BLaER1 (cell line): Measurements from ENCODE around the gene TBC1D21.

Source experiments
- H3K27ac ChIP-seq: shearing (Covaris generic); formaldehyde crosslinking; 2 replicates; pipeline ENCODE4 v1.8.1; 2022
- H3K27me3 ChIP-seq: shearing (Covaris generic); formaldehyde crosslinking; 2 replicates; pipeline ENCODE4 v1.8.1; 2022
- H3K36me3 ChIP-seq: shearing (Covaris generic); formaldehyde crosslinking; 2 replicates; pipeline ENCODE4 v1.8.1; 2022
- H3K4me1 ChIP-seq: shearing (Covaris generic); formaldehyde crosslinking; 2 replicates; pipeline ENCODE4 v1.8.1; 2022
- H3K4me2 ChIP-seq: shearing (Covaris generic); formaldehyde crosslinking; 2 replicates; pipeline ENCODE4 v1.8.1; 2022
- H3K4me3 ChIP-seq: shearing (Covaris generic); formaldehyde crosslinking; 2 replicates; pipeline ENCODE4 v1.8.1; 2022
- H3K9ac ChIP-seq: shearing (Covaris generic); formaldehyde crosslinking; 2 replicates; pipeline ENCODE4 v1.8.1; 2022
- H3K9me3 ChIP-seq: shearing (Covaris generic); formaldehyde crosslinking; 2 replicates; pipeline ENCODE4 v1.8.1; 2022
- H4K20me1 ChIP-seq: shearing (Covaris generic); formaldehyde crosslinking; 2 replicates; pipeline ENCODE4 v1.8.1; 2022
- Cebpa-rat ChIP-seq: shearing (Covaris generic); IDR thresholded peaks from 2 replicates; pipeline ENCODE4 v1.8.1; 2022

TBC1D21 gene

DNA sequence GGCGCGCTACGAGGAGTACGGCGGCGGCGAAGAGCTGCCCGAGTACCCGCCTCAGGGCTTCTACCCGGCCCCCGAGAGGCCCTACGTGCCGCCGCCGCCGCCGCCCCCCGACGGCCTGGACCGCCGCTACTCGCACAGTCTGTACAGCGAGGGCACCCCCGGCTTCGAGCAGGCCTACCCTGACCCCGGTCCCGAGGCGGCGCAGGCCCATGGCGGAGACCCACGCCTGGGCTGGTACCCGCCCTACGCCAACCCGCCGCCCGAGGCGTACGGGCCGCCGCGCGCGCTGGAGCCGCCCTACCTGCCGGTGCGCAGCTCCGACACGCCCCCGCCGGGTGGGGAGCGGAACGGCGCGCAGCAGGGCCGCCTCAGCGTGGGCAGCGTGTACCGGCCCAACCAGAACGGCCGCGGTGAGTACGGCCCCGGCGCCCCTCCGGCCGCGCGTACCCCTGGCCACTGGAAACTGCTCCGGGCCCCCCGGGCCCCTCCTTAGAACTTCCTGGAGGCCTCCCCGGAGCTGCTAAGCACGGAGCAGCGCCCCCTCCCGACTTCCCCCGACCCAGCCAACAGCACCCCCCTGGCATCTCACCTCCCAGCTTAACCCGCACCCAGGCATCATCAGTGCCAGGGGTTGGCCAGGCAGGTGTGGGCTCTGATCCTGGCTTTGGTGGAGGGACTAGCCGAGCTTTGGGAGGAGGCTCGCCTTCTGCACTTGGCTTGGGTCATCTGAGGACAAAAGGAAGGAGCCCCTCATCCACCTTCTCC, 54.3 kb downstream of the TBC1D21 start:
- H4K20me1 ChIP-seq, result peaks cover 19% of the 10 kb centered on the region; the same call in 1 of the 2 replicates
- H3K27ac ChIP-seq, result peak overlapping the region; percentile 49; the same call in 1 of the 2 replicates
- no peak for TF ChIP-seq Cebpa-rat
- no peaks in the 10 kb centered on the region for H3K36me3 ChIP-seq
- H3K4me1 ChIP-seq, result peaks cover 75% of the 10 kb centered on the region
- H3K4me3 ChIP-seq, result peak overlapping the region; percentile 70
- peak overlapping the region; percentile 59 for H3K9ac ChIP-seq
- H3K4me2 ChIP-seq, result peak overlapping the region; percentile 92
- peaks cover 48% of the 10 kb centered on the region for H3K27me3 ChIP-seq
- no peaks in the 10 kb centered on the region for H3K9me3 ChIP-seq

DNA sequence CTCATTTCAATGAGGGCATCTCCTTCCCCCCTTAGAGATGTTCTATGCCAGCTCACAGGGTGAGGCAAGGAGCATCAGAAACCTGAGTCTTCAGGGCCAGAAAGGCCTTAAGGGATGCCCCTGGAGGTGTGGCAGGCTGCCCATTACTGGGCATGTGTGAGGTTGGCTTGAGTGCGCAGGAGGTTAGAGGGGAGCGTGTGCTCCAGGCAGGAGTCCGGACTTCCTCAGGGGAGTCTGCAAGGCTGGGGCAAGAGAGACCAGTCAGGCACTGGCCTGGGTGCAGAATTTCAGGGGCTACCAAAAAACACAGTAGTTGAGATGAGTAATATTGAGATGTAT, 54.8 kb downstream of the TBC1D21 start:
- Histone ChIP-seq H4K20me1 (peaks cover 19% of the 10 kb centered on the region; the same call in 1 of the 2 replicates), H3K4me3 (peak overlapping the region; percentile 70), H3K4me1 (peaks cover 69% of the 10 kb centered on the region), H3K36me3 (no peaks in the 10 kb centered on the region), H3K27ac (no peak overlapping the region), H3K9me3 (no peaks in the 10 kb centered on the region), H3K9ac (no peak overlapping the region; the same call in 1 of the 2 replicates), H3K27me3 (peaks cover 48% of the 10 kb centered on the region), H3K4me2 (peak overlapping the region; percentile 92)
- no peak for TF ChIP-seq Cebpa-rat

DNA sequence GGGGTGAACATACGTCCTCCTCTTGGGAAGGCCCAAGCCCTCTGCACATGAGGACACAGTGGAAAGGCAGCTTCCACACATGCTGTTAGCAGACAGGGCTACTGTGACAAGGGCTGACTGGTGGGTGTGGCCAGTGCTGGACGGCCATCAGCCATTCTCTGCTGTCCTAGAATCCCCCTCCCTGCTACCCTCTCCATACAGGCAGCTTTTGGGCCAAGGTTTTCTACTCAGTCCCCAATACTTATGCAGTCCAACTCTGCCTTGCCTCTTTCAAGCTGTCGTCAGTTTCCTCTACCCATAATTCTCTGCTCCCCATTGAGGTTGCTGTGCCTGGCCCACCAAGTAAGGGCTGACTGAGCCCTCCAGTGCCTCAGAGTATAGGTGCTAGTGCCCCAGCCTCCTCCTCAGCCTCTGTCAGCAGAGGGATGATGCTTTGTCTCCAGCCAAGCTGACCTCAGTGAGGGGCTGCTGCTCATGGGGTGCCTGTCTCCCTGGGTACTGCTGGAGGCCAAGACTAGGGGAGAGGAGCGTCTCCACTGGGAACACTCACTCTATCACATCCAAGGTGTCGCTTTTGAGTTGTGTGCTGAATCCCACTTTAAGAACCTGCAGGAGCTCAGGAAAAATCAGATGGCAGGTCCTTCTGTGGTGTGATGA, 55.7 kb downstream of the TBC1D21 start:
- no peak overlapping the region for H3K9ac ChIP-seq
- no peak overlapping the region for H3K27ac ChIP-seq
- peaks cover 48% of the 10 kb centered on the region for H3K27me3 ChIP-seq
- H3K9me3 ChIP-seq, result no peaks in the 10 kb centered on the region
- TF ChIP-seq Cebpa-rat, result no peak
- H3K36me3 ChIP-seq, result no peaks in the 10 kb centered on the region
- H3K4me3 ChIP-seq, result no peak overlapping the region
- H3K4me1 ChIP-seq, result peaks cover 60% of the 10 kb centered on the region
- H4K20me1 ChIP-seq, result peaks cover 19% of the 10 kb centered on the region; the same call in 1 of the 2 replicates
- peak overlapping the region; percentile 6; the same call in 1 of the 2 replicates for H3K4me2 ChIP-seq

DNA sequence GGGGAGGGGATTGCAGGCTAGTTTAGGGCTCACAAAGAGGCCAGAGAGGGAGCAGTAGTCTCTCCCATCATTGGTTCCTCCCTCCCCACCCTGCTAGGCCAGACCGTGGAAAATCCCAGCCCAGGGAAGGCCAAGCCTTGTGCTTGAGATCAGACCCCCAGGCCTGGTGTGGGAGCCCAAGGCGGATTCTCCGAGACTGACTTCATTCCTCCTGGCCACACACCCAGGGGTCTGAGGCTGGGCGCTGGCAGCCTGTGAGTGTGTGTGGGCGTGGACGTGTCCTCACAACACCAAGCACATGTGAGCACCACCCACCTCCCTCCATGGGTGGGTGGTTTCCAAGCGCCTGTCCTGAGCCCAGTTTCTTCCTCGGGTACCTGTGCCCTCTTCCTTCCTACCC, 57.0 kb downstream of the TBC1D21 start:
- Histone ChIP-seq H3K4me1 (peaks cover 48% of the 10 kb centered on the region), H3K4me2 (peak overlapping the region; percentile 62), H3K4me3 (no peak overlapping the region)

DNA sequence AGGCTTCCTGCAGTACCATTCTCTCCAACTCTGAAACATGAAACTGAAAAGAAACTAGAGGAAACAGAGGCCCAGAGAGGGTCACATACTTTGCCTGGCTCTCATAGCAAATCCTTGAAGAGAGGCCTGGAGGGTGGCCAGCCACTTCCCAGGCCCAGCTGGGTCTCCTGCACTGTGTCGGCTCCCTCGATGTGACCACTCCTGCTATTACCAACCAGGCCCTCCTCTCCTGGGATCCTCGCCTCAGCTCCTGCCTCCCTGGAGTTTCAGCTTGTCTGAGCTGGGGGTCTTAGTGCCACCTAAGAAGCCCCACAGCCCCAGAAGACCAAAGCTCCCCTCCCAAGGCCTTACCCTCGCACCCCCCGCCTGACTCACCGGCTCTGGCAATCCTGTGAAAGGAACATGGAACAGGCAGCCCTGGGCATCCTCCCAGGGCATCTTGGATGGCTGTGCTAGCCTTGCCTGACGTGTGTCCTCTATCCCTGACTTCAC, 57.5 kb downstream of the TBC1D21 start:
- H3K4me1 ChIP-seq, result peaks cover 43% of the 10 kb centered on the region

More for the DNA sequence above, 57.0 kb downstream of the TBC1D21 start:
- H3K27ac ChIP-seq, result no peak overlapping the region
- H3K9me3 ChIP-seq, result no peaks in the 10 kb centered on the region
- H4K20me1 ChIP-seq, result peaks cover 17% of the 10 kb centered on the region; the same call in 1 of the 2 replicates
- H3K9ac ChIP-seq, result no peak overlapping the region
- H3K36me3 ChIP-seq, result no peaks in the 10 kb centered on the region
- TF ChIP-seq Cebpa-rat, result no peak
- H3K27me3 ChIP-seq, result peaks cover 46% of the 10 kb centered on the region

DNA sequence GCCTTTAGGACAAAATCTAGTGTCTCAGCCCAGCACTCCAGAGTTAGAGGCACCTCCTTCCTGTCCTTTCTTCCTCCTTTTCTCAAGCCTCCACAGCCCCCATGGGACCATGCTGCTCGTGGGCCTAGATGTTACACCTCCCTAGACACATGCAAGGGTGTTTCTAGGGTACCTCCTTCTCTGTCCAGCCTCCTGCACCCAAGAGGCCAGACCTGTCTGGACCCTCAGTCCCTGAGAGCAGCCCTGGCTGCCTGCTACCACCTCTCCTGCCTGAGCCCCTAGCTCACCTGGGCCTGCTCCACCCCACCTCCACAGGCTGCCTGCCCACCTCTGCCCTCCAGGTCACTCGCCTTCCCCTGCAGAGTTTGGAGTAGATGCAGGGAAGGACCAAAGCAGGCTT, 58.1 kb downstream of the TBC1D21 start:
- Histone ChIP-seq H4K20me1 (peaks cover 6% of the 10 kb centered on the region; the same call in 1 of the 2 replicates), H3K27ac (no peak overlapping the region), H3K4me1 (peaks cover 39% of the 10 kb centered on the region), H3K36me3 (no peaks in the 10 kb centered on the region), H3K9me3 (no peaks in the 10 kb centered on the region), H3K4me2 (peak overlapping the region; percentile 62), H3K4me3 (no peak overlapping the region), H3K27me3 (peaks cover 35% of the 10 kb centered on the region), H3K9ac (peak overlapping the region; percentile 46; the same call in 1 of the 2 replicates)
- TF ChIP-seq Cebpa-rat, result no peak

More for the DNA sequence above, 57.5 kb downstream of the TBC1D21 start:
- TF ChIP-seq Cebpa-rat, result no peak
- 0 out of 2 replicates have a peak overlapping the region, but pooled peaks have one; percentile 28 for H3K27ac ChIP-seq
- H3K36me3 ChIP-seq, result no peaks in the 10 kb centered on the region
- no peaks in the 10 kb centered on the region for H3K9me3 ChIP-seq
- H3K27me3 ChIP-seq, result peaks cover 42% of the 10 kb centered on the region
- peak overlapping the region; percentile 46; the same call in 1 of the 2 replicates for H3K9ac ChIP-seq
- H3K4me2 ChIP-seq, result peak overlapping the region; percentile 62
- H3K4me3 ChIP-seq, result no peak overlapping the region
- peaks cover 12% of the 10 kb centered on the region; the same call in 1 of the 2 replicates for H4K20me1 ChIP-seq

DNA sequence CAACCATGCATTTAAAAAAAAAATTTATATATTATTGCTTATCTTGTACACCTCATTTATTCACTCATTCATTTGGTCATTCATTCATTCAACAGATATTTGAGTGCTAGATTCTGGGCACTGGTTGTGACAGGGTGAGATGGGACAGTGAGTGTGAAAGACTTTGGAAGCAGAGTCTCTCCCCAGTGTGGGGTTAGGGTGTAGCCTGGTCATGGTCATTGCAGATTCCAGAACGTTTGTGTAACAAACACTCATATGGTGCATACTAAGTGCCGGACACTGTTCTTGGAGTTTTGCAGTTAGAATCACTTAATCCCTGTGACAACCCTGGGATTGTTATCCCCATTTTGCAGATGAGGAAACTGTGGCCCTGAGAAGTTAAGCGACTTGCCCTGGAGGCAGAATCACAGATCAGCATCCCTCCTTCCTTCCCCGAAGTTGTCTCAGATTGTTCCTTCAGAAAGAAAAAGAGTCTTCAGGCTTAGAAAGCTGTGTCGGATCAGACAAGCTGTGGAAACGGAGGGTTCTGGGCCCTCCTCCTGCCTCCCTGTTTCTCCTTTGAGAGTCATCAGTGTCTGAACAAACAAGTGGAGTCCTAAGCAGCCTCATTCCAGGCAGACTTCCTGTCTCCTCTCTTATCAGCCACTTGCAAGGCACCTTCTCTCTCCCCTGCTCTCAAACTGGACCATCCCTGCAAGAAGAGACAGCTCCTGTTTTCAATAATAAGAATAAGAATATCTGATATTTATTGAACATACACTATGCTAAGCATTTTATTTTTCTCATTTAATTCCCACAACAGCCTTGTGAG, 59.2 kb downstream of the TBC1D21 start:
- no peak overlapping the region for H3K9ac ChIP-seq

DNA sequence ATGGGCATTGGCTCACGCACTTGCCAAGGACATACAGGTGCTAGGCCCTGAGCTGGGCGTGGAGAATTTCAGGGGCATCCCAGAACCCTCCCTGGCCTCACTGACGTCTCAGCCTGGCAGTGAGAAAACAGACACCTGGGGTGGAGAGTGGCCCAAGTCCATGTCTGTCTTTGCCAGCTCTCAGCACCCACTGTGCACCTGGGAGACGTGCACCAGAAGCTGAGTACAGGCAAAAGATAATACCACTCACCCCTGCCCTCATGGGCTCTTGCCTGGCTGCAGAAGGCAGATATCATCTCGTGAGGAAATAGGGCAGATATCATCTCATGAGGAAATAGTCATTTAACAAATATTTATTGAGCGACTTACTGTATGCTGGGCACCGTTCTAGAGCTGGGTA, 60.9 kb downstream of the TBC1D21 start:
- H3K4me3 ChIP-seq, result no peak overlapping the region
- H3K36me3 ChIP-seq, result no peaks in the 10 kb centered on the region
- H3K27ac ChIP-seq, result no peak overlapping the region
- TF ChIP-seq Cebpa-rat, result no peak
- no peaks in the 10 kb centered on the region for H3K9me3 ChIP-seq
- H3K9ac ChIP-seq, result no peak overlapping the region
- no peaks in the 10 kb centered on the region for H4K20me1 ChIP-seq
- H3K27me3 ChIP-seq, result peaks cover 7% of the 10 kb centered on the region
- peaks cover 21% of the 10 kb centered on the region for H3K4me1 ChIP-seq
- H3K4me2 ChIP-seq, result no peak overlapping the region

More for the DNA sequence above, 59.2 kb downstream of the TBC1D21 start:
- no peak for TF ChIP-seq Cebpa-rat
- no peak overlapping the region for H3K4me2 ChIP-seq
- no peaks in the 10 kb centered on the region for H3K9me3 ChIP-seq
- no peaks in the 10 kb centered on the region for H3K36me3 ChIP-seq
- H3K27ac ChIP-seq, result no peak overlapping the region
- peaks cover 30% of the 10 kb centered on the region for H3K4me1 ChIP-seq
- no peaks in the 10 kb centered on the region for H4K20me1 ChIP-seq
- peaks cover 24% of the 10 kb centered on the region for H3K27me3 ChIP-seq
- no peak overlapping the region for H3K4me3 ChIP-seq

DNA sequence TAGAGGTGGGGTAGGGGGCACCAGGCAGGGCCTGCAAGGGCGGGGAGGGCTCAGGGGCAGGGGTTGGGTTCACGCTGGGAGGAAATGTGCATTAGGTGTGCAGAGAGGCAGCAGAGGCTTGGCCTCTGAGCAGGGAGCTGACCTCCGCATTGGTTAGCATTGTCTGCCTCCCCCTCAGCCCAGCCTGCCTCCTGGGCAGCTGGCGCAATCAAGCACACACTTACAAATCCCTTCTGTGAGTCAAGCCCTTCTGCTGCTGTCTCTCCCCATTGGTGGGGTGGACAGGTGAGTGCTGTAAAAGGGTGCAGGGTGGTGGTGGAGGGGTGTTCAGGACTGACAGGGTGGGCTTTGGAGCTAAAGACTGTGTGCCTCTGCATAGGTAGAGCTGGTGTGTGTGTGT, 62.2 kb downstream of the TBC1D21 start:
- no peak overlapping the region for H3K9ac ChIP-seq
- H3K27me3 ChIP-seq, result no peaks in the 10 kb centered on the region
- no peak for TF ChIP-seq Cebpa-rat
- H3K4me1 ChIP-seq, result peaks cover 20% of the 10 kb centered on the region
- H3K4me2 ChIP-seq, result no peak overlapping the region
- H3K27ac ChIP-seq, result no peak overlapping the region
- H3K9me3 ChIP-seq, result no peaks in the 10 kb centered on the region
- H3K36me3 ChIP-seq, result no peaks in the 10 kb centered on the region
- no peaks in the 10 kb centered on the region for H4K20me1 ChIP-seq
- no peak overlapping the region for H3K4me3 ChIP-seq
